ENCODE data around the gene SRPX2.

GRCh38 chrX:100625985-100626491 is 18.0 kb upstream of the SRPX2 start:
- TF ChIP-seq POLR2AphosphoS5 (IDR thresholded peaks at IDR 0.05; ENCODE audit: low read depth, low read length) (no peak), TAF1 (IDR thresholded peaks at IDR 0.05; ENCODE audit: borderline replicate concordance, insufficient read depth, low read length) (no peak), FOXP2 (optimal IDR thresholded peaks at IDR 0.05; ENCODE audit: borderline replicate concordance, extremely low read depth, extremely low read length, insufficient read depth) (no peak)
